ENCODE data around the gene NAB2.

DNA sequence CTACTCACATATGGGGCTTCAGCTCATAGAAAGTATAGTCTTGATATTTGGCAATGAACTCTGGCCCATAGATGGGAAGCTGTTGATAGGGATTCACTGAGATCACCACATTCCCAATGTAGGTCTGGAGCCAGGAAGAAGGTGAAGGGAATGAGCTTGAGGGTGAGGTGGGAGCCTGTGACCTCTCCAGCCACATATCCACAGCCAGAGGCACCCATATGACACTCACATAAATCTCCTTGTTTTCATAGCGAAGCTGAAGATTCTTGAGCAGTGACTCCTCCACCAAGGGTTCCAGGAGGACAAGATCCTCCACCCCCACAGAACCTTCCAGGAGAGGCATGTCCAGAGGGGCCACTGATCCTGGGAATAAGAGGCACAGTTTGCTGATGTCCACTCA, 40.9 kb upstream of the NAB2 start:
- no peak for TF ChIP-seq GABPA (IDR thresholded peaks at IDR 0.05 in 1 of 2, conservative IDR thresholded peaks at IDR 0.05 in 1 of 2)
- TF ChIP-seq, protein P1, sequence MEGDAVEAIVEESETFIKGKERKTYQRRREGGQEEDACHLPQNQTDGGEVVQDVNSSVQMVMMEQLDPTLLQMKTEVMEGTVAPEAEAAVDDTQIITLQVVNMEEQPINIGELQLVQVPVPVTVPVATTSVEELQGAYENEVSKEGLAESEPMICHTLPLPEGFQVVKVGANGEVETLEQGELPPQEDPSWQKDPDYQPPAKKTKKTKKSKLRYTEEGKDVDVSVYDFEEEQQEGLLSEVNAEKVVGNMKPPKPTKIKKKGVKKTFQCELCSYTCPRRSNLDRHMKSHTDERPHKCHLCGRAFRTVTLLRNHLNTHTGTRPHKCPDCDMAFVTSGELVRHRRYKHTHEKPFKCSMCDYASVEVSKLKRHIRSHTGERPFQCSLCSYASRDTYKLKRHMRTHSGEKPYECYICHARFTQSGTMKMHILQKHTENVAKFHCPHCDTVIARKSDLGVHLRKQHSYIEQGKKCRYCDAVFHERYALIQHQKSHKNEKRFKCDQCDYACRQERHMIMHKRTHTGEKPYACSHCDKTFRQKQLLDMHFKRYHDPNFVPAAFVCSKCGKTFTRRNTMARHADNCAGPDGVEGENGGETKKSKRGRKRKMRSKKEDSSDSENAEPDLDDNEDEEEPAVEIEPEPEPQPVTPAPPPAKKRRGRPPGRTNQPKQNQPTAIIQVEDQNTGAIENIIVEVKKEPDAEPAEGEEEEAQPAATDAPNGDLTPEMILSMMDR (IDR thresholded peaks at IDR 0.05; ENCODE audit: low read depth, low read length, missing input control) = no peak
- TF ChIP-seq, protein P2, sequence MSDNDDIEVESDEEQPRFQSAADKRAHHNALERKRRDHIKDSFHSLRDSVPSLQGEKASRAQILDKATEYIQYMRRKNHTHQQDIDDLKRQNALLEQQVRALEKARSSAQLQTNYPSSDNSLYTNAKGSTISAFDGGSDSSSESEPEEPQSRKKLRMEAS (IDR thresholded peaks at IDR 0.05) = no peak
- no peak for TF ChIP-seq FOXA1 (IDR thresholded peaks at IDR 0.05)
- TF ChIP-seq YY1 (IDR thresholded peaks at IDR 0.05) = no peak
- TF ChIP-seq, protein P3, sequence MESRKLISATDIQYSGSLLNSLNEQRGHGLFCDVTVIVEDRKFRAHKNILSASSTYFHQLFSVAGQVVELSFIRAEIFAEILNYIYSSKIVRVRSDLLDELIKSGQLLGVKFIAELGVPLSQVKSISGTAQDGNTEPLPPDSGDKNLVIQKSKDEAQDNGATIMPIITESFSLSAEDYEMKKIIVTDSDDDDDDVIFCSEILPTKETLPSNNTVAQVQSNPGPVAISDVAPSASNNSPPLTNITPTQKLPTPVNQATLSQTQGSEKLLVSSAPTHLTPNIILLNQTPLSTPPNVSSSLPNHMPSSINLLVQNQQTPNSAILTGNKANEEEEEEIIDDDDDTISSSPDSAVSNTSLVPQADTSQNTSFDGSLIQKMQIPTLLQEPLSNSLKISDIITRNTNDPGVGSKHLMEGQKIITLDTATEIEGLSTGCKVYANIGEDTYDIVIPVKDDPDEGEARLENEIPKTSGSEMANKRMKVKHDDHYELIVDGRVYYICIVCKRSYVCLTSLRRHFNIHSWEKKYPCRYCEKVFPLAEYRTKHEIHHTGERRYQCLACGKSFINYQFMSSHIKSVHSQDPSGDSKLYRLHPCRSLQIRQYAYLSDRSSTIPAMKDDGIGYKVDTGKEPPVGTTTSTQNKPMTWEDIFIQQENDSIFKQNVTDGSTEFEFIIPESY (IDR thresholded peaks at IDR 0.05) = no peak
- TF ChIP-seq, protein P4, sequence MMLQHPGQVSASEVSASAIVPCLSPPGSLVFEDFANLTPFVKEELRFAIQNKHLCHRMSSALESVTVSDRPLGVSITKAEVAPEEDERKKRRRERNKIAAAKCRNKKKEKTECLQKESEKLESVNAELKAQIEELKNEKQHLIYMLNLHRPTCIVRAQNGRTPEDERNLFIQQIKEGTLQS (IDR thresholded peaks at IDR 0.05) = no peak
- TF ChIP-seq, protein P5, sequence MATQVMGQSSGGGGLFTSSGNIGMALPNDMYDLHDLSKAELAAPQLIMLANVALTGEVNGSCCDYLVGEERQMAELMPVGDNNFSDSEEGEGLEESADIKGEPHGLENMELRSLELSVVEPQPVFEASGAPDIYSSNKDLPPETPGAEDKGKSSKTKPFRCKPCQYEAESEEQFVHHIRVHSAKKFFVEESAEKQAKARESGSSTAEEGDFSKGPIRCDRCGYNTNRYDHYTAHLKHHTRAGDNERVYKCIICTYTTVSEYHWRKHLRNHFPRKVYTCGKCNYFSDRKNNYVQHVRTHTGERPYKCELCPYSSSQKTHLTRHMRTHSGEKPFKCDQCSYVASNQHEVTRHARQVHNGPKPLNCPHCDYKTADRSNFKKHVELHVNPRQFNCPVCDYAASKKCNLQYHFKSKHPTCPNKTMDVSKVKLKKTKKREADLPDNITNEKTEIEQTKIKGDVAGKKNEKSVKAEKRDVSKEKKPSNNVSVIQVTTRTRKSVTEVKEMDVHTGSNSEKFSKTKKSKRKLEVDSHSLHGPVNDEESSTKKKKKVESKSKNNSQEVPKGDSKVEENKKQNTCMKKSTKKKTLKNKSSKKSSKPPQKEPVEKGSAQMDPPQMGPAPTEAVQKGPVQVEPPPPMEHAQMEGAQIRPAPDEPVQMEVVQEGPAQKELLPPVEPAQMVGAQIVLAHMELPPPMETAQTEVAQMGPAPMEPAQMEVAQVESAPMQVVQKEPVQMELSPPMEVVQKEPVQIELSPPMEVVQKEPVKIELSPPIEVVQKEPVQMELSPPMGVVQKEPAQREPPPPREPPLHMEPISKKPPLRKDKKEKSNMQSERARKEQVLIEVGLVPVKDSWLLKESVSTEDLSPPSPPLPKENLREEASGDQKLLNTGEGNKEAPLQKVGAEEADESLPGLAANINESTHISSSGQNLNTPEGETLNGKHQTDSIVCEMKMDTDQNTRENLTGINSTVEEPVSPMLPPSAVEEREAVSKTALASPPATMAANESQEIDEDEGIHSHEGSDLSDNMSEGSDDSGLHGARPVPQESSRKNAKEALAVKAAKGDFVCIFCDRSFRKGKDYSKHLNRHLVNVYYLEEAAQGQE (IDR thresholded peaks at IDR 0.05) = no peak
- no peak for TF ChIP-seq TAF1 (conservative IDR thresholded peaks at IDR 0.05)

All from liver (tissue), 3 donors.